Heart left ventricle (tissue), 16 donors: ENCODE measurements around the gene AJM1. TPM values are rescaled to one million over a fixed set of nuclear protein-coding genes. Genes with fewer than 3 reads are reported as not detected.

Experiments used
- ATAC-seq, 4 donors: fragments of 200-7000 bp; cut with Tn5 transposase; one replicate each; pipeline ENCODE4 v1.9.1; 2020 to 2022; ENCODE audit warnings: moderate library complexity in 4 of 4, mild to moderate bottlenecking in 3 of 4, moderate number of reproducible peaks in 1 of 4
- DNase-seq, 5 donors: peaks; one replicate each; pipeline ENCODE4 v3.0.0-alpha.2; 2020
- H3K27ac ChIP-seq, 12 donors: fragments of 200-600 bp; sonication (generic) in 4 of 12; one replicate each; pipeline versions ENCODE4 v1.5.0 to v1.8.0; 2016 to 2022; ENCODE audit warnings: mild to moderate bottlenecking in 2 of 12
- H3K27me3 ChIP-seq, 9 donors: fragments of 200-600 bp; sonication (generic) in 2 of 9; one replicate each; pipeline versions ENCODE4 v1.5.1 to v1.8.0; 2016 to 2022; ENCODE audit warnings: mild to moderate bottlenecking in 3 of 9
- H3K36me3 ChIP-seq, 9 donors: fragments of 200-600 bp; sonication (generic) in 2 of 9; one replicate each; pipeline versions ENCODE4 v1.5.0 to v1.8.0; 2018 to 2022; ENCODE audit warnings: mild to moderate bottlenecking in 2 of 9
- H3K4me1 ChIP-seq, 12 donors: fragments of 200-600 bp; sonication (generic) in 4 of 12; one replicate each; pipeline versions ENCODE4 v1.5.0 to v1.8.0; 2016 to 2022; ENCODE audit warnings: mild to moderate bottlenecking in 3 of 12
- H3K4me3 ChIP-seq, 12 donors: fragments of 200-600 bp; sonication (generic) in 4 of 12; one replicate each; pipeline versions ENCODE4 v1.5.0 to v1.8.0; 2017 to 2022; ENCODE audit warnings: mild to moderate bottlenecking in 9 of 12, moderate library complexity in 4 of 12
- H3K9me3 ChIP-seq, 12 donors: fragments of 200-600 bp; sonication (generic) in 4 of 12; one replicate each; pipeline versions ENCODE4 v1.5.0 to v1.8.0; 2016 to 2022; ENCODE audit warnings: mild to moderate bottlenecking in 1 of 12
- POLR2A ChIP-seq, 2 donors: fragments of 450-650 bp; IDR thresholded peaks; one replicate each; pipeline ENCODE4 v1.6.1; 2017; ENCODE audit warnings: antibody characterized with exemption in 2 of 2, mild to moderate bottlenecking in 2 of 2, moderate library complexity in 2 of 2
- WGBS, 4 donors: extraction: QIAGEN DNeasy Blood & Tissue Kit in 2 of 4; methylation state at CpG; one replicate each; pipeline versions ENCODE4 v1.1.5 to v1.1.7; 2013 to 2018; 5-methylcytosine and 5-hydroxymethylcytosine counted together
- intact Hi-C, 10 donors: fragments of 100-400 bp; cut with DNase I; formaldehyde crosslinking; loops; one replicate each; pipeline versions ENCODE4 v1.11.1 to v1.14.2; 2022
- polyA plus RNA-seq, 2 donors: library from polyadenylated mRNA; stranded (reverse); fragments of 200-250 nt; gene quantifications; one replicate each; pipeline ENCODE4 v1.2.3, GENCODE V29; 2013
- total RNA-seq, 9 donors: library from RNA; depleted of rRNA in 2 of 9; stranded (reverse); fragments of >200 nt in 2 of 9; fragmentation: NEBNext Ultra II Directional in 3 of 9; extraction: Animal tissue kit (Norgen Biotek cat#: 25700) in 3 of 9; gene quantifications; one replicate each; pipeline versions ENCODE4 v1.1.0 to v1.2.4, GENCODE V29; 2016 to 2023
- TF ChIP-seq, protein P1 (sequence below), 12 donors: fragments of 200-600 bp; sonication (generic) in 4 of 12; IDR thresholded peaks; one replicate each; pipeline versions ENCODE4 v1.5.0 to v1.8.0; 2018 to 2022; ENCODE audit warnings: antibody characterized with exemption in 12 of 12, mild to moderate bottlenecking in 5 of 12
- donor health status: ischemic (EF 13 %, LVEDD 7.1; RV severe dilation, severe dysfunction).
- donor health status: healthy with polysubstance abuse.
- donor health status: DM: no; HTN: yes; CAD: no.
- donor health status: DM: no; HTN: no; CAD: no.
- donor health status: ischemic (EF 25% LVEDD 6.9; RV normal size, moderate dysfunction).
- donor health status: ischemic (EF 25% LVEDD 5.7; RV mildly dilated, moderate dysfunction).
- donor health status: healthy.
- donor health status: DM: yes; HTN: yes; CAD: no.
- donor health status: ischemic (EF 35%, LVEDD 5.7; RV mildly dilated, moderate dysfunction).
- donor health status: nonischemic (EF 11% LVEDD 7.7; RV severe dilation, severe dysfunction).
- donor health status: DM: yes; HTN: yes; CAD: no.
- donor health status: PGD.
- donor health status: ischemic (EF 29% LVEDD 5.4; RV normal size, mild dysfunction).
- donor health status: nonischemic (EF 23%, LVEDD 6.1; RV moderate dilation, normal function).

Gene AJM1
- total and polyA plus RNA-seq, 11 donors, result 2.6 to 7.0 (median 5.5) TPM

DNA sequence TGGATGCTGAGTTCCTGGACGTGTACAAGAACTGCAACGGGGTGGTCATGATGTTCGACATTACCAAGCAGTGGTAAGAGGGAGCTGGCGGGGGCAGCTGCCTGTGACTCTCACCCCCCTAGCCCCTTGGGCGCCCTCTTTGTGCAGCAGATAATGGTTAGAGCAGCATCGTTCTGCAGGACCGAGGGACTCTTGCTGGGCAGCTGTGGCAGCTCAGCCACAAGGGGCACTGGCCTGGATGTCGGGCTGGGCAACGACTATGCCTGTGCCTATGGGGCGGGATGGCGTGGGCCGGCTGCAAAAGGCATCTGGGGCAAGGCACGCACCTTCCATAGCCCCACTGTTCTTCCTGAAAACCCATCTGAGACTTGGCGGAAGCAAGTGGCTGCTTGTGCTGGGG lies 12.9 kb upstream of the AJM1 start:
- H3K27ac ChIP-seq, result no peak overlapping the region
- 87 to 91% (median 89%) methylated on average over 9 to 14 of the region's 14 CpGs for WGBS, 4 donors

DNA sequence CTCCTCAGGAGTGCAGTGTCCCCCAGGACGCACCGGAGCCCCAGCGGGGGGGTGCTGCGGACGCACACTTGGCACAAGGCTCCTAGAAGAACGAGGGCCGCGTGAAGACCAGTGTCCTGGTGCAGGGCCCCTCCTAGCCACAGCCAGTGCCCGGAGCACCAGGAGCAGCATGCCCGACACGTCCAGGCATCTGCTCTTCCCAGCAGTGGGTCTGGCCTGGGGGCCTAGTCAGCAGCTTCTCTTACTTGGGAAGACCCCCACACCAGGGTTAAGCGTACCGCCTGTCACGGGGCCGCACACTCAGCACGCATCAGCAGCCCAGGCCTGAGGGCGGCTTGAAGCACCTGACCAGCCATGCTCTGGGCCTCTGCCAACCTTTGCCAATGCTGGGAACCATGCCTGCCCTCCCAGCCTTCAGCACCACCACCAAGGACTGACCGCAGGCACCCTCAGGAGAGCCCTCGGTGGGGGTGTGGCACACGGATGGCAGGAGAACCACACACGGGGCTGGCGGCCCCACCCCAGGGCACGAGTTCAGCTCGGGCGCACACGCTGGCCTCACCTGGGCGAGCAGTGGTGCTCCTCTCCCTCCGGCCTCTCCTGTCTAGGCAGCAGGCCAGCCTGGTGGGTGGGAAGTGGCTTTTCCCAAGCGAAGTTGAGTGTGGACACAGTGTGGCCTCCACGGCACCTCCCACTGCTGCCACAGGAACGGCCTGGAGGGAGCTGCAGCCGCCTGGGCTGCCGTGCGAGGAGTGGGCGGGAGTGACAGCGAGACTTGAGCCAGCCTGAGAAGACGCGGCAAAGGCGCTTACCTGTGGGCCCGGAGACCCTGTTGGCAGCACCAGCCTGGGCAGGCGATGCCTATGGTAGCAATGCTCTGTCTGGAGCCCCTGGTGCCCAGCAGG lies 12.0 kb upstream of the AJM1 start:
- ATAC-seq (peak in 3 of 4 donors; percentile 14 to 34 (median 31)), DNase-seq (peak in 3 of 5 donors; percentile 16 to 54 (median 49))
- WGBS, 4 donors, result 80 to 90% (median 88%) methylated on average over 30 to 41 of the region's 41 CpGs
- Histone ChIP-seq H3K27ac (no peak overlapping the region), H3K27me3 (no peaks in the 10 kb centered on the region), H3K9me3 (no peaks in the 10 kb centered on the region), H3K4me3 (no peak overlapping the region), H3K4me1 (peaks cover 0 to 6% (median 0%) of the 10 kb centered on the region in 12 donors), H3K36me3 (peaks cover 0 to 81% (median 66%) of the 10 kb centered on the region in 9 donors)
- intact Hi-C loops, result loop anchor here in 1 of 10 donors (5.0 kb wide), 1 partner anchor 187 kb away; no protein-coding TSS in a partner anchor
- TF ChIP-seq, protein P1, sequence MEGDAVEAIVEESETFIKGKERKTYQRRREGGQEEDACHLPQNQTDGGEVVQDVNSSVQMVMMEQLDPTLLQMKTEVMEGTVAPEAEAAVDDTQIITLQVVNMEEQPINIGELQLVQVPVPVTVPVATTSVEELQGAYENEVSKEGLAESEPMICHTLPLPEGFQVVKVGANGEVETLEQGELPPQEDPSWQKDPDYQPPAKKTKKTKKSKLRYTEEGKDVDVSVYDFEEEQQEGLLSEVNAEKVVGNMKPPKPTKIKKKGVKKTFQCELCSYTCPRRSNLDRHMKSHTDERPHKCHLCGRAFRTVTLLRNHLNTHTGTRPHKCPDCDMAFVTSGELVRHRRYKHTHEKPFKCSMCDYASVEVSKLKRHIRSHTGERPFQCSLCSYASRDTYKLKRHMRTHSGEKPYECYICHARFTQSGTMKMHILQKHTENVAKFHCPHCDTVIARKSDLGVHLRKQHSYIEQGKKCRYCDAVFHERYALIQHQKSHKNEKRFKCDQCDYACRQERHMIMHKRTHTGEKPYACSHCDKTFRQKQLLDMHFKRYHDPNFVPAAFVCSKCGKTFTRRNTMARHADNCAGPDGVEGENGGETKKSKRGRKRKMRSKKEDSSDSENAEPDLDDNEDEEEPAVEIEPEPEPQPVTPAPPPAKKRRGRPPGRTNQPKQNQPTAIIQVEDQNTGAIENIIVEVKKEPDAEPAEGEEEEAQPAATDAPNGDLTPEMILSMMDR (IDR thresholded peaks at IDR 0.05), result no peak
- no peak for TF ChIP-seq POLR2A (IDR thresholded peaks at IDR 0.05)

More for the DNA sequence above, 12.9 kb upstream of the AJM1 start:
- TF ChIP-seq POLR2A (IDR thresholded peaks at IDR 0.05), result no peak
- TF ChIP-seq, protein P1 (IDR thresholded peaks at IDR 0.05), result no peak
- H3K4me1 ChIP-seq, result peaks cover 0 to 6% (median 0%) of the 10 kb centered on the region in 12 donors
- DNase-seq, result peak in 1 of 5 donors; percentile 33
- H3K36me3 ChIP-seq, result peaks cover 0 to 88% (median 71%) of the 10 kb centered on the region in 9 donors
- no peak overlapping the region for H3K4me3 ChIP-seq
- H3K9me3 ChIP-seq, result no peaks in the 10 kb centered on the region
- no peak for ATAC-seq
- intact Hi-C loops, result loop anchor here in 1 of 10 donors (5.0 kb wide), 1 partner anchor 188 kb away; no protein-coding TSS in a partner anchor
- H3K27me3 ChIP-seq, result no peaks in the 10 kb centered on the region

DNA sequence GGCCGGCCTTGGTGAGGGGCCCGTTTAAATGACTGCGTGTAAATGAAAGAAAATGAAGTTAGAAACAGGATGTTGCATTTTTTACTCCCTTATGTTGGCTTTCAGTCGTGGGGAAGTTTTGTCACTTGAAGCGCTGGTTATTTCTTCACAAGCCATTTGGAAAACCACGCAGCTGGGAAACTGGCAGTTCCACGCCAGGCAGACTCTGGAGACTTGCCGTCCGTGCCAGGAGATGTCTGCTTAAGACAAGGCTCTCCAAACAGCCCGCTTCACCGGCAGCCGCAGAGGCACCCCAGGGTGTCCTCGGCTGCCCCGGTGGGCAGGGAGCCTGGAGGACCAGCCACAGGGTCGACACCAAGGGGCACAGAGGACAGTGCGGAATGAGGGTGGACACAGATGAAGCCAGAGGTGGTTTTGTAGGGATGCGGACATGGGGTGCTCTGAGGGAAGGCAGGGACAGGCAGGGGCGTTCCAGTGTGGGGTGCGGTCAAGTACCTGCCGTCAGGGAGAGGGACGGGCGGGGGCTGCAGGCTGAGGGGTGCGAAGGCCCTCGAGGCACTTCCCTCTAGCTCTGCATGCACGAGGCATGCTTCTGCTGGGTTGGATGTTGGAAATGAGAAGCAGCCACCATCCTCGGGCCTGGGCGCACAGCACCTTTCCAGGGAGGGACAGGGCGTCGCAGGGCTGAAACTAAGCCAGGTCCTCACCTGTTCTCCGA lies 11.1 kb upstream of the AJM1 start:
- Histone ChIP-seq H3K36me3 (peaks cover 0 to 80% (median 60%) of the 10 kb centered on the region in 9 donors), H3K4me3 (no peak overlapping the region), H3K27me3 (no peaks in the 10 kb centered on the region), H3K4me1 (peaks cover 0 to 6% (median 0%) of the 10 kb centered on the region in 12 donors), H3K9me3 (no peaks in the 10 kb centered on the region), H3K27ac (no peak overlapping the region)
- TF ChIP-seq, protein P1 (IDR thresholded peaks at IDR 0.05), result no peak
- TF ChIP-seq POLR2A (IDR thresholded peaks at IDR 0.05), result no peak
- ATAC-seq, result no peak
- DNase-seq, result peak in 2 of 5 donors; percentile 19 to 53
- intact Hi-C loops, result no loop called here
- WGBS, 4 donors, result 88 to 93% (median 90%) methylated on average over 26 to 30 of the region's 30 CpGs

DNA sequence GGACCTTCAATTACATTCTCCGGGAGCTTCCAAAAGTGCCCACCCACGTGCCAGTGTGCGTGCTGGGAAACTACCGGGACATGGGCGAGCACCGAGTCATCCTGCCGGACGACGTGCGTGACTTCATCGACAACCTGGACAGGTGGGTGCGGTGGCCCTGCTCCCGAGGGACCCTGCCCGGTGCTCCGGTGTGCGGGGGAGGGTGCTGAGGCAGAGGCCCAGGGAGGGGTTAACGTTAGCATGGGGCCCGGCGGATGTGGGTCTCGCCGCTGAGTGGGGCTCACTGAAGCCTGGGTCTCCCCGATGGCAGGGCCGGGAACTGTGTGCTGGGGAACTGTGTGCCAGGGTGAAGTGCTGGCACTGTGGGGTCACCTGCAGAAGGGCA lies 10.6 kb upstream of the AJM1 start:
- Histone ChIP-seq H3K36me3 (peaks cover 0 to 81% (median 55%) of the 10 kb centered on the region in 9 donors), H3K27ac (no peak overlapping the region), H3K4me1 (peaks cover 0 to 6% (median 0%) of the 10 kb centered on the region in 12 donors), H3K9me3 (no peaks in the 10 kb centered on the region), H3K4me3 (no peak overlapping the region), H3K27me3 (no peaks in the 10 kb centered on the region)
- 92 to 95% (median 93%) methylated on average over 22 to 23 of the region's 23 CpGs for WGBS, 4 donors
- intact Hi-C loops, result no loop called here
- ATAC-seq, result no peak
- peak in 3 of 5 donors; percentile 15 to 56 (median 22) for DNase-seq
- TF ChIP-seq, protein P1 (IDR thresholded peaks at IDR 0.05), result no peak
- no peak for TF ChIP-seq POLR2A (IDR thresholded peaks at IDR 0.05)
